Spleen (tissue), 11 donors: ENCODE measurements around the gene PRR29. TPM values are rescaled to one million over a fixed set of nuclear protein-coding genes. Genes with fewer than 3 reads are reported as not detected.
A peak's percentile ranks its signal among the peaks of the same experiment; 100 is the strongest.

Source experiments
- DNase-seq: peaks from one replicate; pipeline ENCODE4 v3.0.0-alpha.2; 2020
- H3K27ac ChIP-seq, 8 donors: fragments of 200-600 bp; sonication (generic) in 7 of 8; 1 replicate in 4 of 8; 2 replicates in 4 of 8; pipeline versions ENCODE4 v1.5.0 to v1.8.0; 2016 to 2021; ENCODE audit warnings: inconsistent platforms in 4 of 8, mild to moderate bottlenecking in 4 of 8, moderate library complexity in 1 of 8
- H3K27me3 ChIP-seq, 7 donors: fragments of 200-600 bp; sonication (generic) in 6 of 7; replicated peaks in 1 of 7; 1 replicate in 4 of 7; 2 replicates in 3 of 7; pipeline versions ENCODE4 v1.5.0 to v1.8.0; 2016 to 2021; ENCODE audit warnings: inconsistent platforms in 3 of 7, mild to moderate bottlenecking in 1 of 7
- H3K36me3 ChIP-seq, 6 donors: fragments of 200-600 bp; sonication (generic) in 5 of 6; 1 replicate in 4 of 6; 2 replicates in 2 of 6; pipeline versions ENCODE4 v1.5.0 to v1.8.0; 2016 to 2021; ENCODE audit warnings: inconsistent platforms in 2 of 6
- H3K4me1 ChIP-seq, 6 donors: fragments of 200-600 bp; sonication (generic) in 5 of 6; 1 replicate in 3 of 6; 2 replicates in 3 of 6; pipeline versions ENCODE4 v1.5.0 to v1.8.0; 2016 to 2021; ENCODE audit warnings: inconsistent platforms in 3 of 6
- H3K4me3 ChIP-seq, 8 donors: fragments of 200-600 bp; sonication (generic) in 7 of 8; 1 replicate in 4 of 8; 2 replicates in 4 of 8; pipeline versions ENCODE4 v1.5.0 to v1.8.0; 2016 to 2021; ENCODE audit warnings: inconsistent platforms in 4 of 8, mild to moderate bottlenecking in 4 of 8, moderate library complexity in 2 of 8
- H3K9me3 ChIP-seq, 8 donors: fragments of 200-600 bp; sonication (generic) in 7 of 8; 1 replicate in 4 of 8; 2 replicates in 4 of 8; pipeline versions ENCODE4 v1.5.0 to v1.8.0; 2016 to 2021; ENCODE audit warnings: inconsistent platforms in 4 of 8
- POLR2A ChIP-seq, 3 donors: fragments of 450-650 bp; IDR thresholded peaks; one replicate each; pipeline ENCODE4 v1.5.1; 2017; ENCODE audit warnings: antibody characterized with exemption in 3 of 3, mild to moderate bottlenecking in 1 of 3
- POLR2AphosphoS5 ChIP-seq, 3 donors: sonication (generic); formaldehyde crosslinking; IDR thresholded peaks; one replicate each; pipeline ENCODE4 v1.5.1; 2017; ENCODE audit warnings: antibody characterized with exemption in 3 of 3
- WGBS, 5 donors: extraction: QIAGEN DNeasy Blood & Tissue Kit in 3 of 5; methylation state at CpG; one replicate each; pipeline versions ENCODE4 v1.1.5 to v1.1.7; 2013 to 2018; 5-methylcytosine and 5-hydroxymethylcytosine counted together
- intact Hi-C: fragments of 100-400 bp; cut with DNase I; formaldehyde crosslinking; loops from one replicate; pipeline ENCODE4 v1.15.0; 2023; ENCODE audit warnings: low total_unique reads
- polyA plus RNA-seq, 3 donors: library from polyadenylated mRNA; stranded (reverse); fragments of 200-250 nt; gene quantifications; one replicate each; pipeline ENCODE4 v1.2.1, GENCODE V29; 2013
- total RNA-seq, 7 donors: library from RNA; depleted of rRNA in 3 of 7; stranded (reverse); fragments of >200 nt in 3 of 7; fragmentation: NEBNext Ultra II Directional in 4 of 7; extraction: Animal tissue kit (Norgen Biotek cat#: 25700) in 4 of 7; gene quantifications; one replicate each; pipeline versions ENCODE4 v1.1.0 to v1.2.1, GENCODE V29; 2016 to 2021
- TF ChIP-seq, protein P1 (sequence below), 11 experiments: fragments of 200-600 bp in 7 of 11; fragments of 450-650 bp in 4 of 11; sonication (generic) in 4 of 11; IDR thresholded peaks in 8 of 11; conservative IDR thresholded peaks in 3 of 11; 1 replicate in 7 of 11; 2 replicates in 4 of 11; pipeline versions ENCODE4 v1.4.0 to v1.8.0; 2016 to 2021; ENCODE audit warnings: antibody characterized with exemption in 11 of 11, inconsistent platforms in 4 of 11, mild to moderate bottlenecking in 1 of 11
- donor health status: healthy with polysubstance abuse.
- donor health status: DM: no; HTN: no; CAD: no; lungs with moderate emphysema.
- donor health status: DM: no; HTN: no; CAD: no.
- donor health status: Bipolar disorder and iron deficiency.
- donor health status: healthy.
- donor health status: DM: no; HTN: no; CAD: no.
- donor health status: DM: yes; HTN: yes; CAD: no.

The PRR29 gene
- total and polyA plus RNA-seq, 10 donors = 0.65 to 9.1 (median 3.4) TPM

DNA sequence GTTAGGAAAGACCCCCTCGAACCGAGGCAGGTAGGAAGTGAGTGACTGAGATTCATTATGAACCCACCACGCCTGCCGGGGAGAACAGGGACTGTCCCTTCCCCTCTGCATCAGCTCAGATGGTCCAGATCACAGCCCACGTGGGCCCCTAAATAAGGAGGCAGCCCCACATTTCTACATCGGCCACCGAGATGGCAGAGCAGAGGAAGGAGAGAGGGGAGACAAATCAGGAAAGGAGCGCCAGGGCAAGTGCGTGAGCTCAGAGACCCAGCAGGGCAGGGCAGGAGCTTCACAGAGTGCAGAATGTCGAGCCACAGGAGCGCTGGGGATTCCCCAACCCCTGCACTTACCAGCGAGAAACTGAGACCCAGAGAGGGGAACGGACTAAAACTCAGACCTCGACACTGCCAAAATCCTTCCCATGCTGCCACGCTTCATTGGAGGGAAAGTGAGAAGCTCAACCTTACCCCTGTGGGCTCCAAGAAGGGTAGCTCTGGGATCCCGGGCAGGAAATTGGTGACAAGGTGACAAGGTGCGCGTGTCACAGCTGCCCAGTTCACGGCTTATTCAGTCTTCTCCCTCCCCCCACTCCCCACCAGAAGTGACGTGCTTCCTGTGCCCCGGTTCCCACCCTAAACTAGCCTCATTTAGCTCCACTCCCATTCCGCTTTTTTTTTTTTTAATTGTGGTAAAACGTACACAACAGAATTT lies 22.1 kb downstream of the PRR29 start, which contains the start of gene ICAM2:
Gene ICAM2 (minus strand): TSS at position 578 of the 711 bp plus-strand sequence. CDS start 13,942 bp downstream, outside the sequence.
- TF ChIP-seq POLR2A (IDR thresholded peaks at IDR 0.05) = peak in 2 of 3 donors; percentile 51 to 73
- TF ChIP-seq POLR2AphosphoS5 (IDR thresholded peaks at IDR 0.05) = peak; percentile 67 to 95 (median 91)
- TF ChIP-seq, protein P1, sequence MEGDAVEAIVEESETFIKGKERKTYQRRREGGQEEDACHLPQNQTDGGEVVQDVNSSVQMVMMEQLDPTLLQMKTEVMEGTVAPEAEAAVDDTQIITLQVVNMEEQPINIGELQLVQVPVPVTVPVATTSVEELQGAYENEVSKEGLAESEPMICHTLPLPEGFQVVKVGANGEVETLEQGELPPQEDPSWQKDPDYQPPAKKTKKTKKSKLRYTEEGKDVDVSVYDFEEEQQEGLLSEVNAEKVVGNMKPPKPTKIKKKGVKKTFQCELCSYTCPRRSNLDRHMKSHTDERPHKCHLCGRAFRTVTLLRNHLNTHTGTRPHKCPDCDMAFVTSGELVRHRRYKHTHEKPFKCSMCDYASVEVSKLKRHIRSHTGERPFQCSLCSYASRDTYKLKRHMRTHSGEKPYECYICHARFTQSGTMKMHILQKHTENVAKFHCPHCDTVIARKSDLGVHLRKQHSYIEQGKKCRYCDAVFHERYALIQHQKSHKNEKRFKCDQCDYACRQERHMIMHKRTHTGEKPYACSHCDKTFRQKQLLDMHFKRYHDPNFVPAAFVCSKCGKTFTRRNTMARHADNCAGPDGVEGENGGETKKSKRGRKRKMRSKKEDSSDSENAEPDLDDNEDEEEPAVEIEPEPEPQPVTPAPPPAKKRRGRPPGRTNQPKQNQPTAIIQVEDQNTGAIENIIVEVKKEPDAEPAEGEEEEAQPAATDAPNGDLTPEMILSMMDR (IDR thresholded peaks at IDR 0.05 in 8 of 11, conservative IDR thresholded peaks at IDR 0.05 in 3 of 11) = peak in 8 of 11 experiments; percentile 13 to 46 (median 38)
- H3K27ac ChIP-seq = peak within 1 kb of the TSS; percentile 93 to 98 (median 96)
- intact Hi-C loops = no loop called here
- H3K4me1 ChIP-seq = peaks cover 40 to 98% (median 79%) of the 10 kb centered on the region in 6 donors
- peak within 1 kb of the TSS; percentile 46 to 77 (median 59) for H3K4me3 ChIP-seq
- DNase-seq = peak; percentile 95
- WGBS, 5 donors = 2 to 5% (median 4%) methylated on average over 23 of the region's 23 CpGs
- no peaks in the 10 kb centered on the region for H3K36me3 ChIP-seq
- no peaks in the 10 kb centered on the region for H3K27me3 ChIP-seq
- H3K9me3 ChIP-seq = no peaks in the 10 kb centered on the region

DNA sequence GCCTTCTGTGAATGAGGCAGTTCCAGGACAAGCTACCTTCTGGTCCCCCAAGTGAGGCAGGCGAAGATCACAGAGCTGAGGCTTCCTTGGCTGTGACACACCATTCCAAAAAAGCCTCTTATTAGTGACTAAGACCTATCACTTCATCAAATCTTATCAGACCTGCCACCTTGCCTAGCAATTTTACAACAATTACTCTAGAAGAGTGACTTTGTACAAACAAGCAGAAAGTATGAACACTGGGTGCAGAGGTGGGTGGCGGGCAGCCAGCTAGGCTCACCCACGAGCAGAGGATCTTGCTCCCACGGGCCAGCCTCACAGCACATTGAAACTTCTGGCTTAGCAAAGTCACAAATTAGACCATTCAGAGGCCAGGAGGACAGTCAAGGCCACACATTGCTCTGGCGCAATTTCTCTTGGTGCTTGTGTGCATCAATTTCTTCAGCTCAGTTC lies 24.5 kb downstream of the PRR29 start:
- Histone ChIP-seq H3K4me3 (no peak overlapping the region), H3K27me3 (no peaks in the 10 kb centered on the region), H3K36me3 (no peaks in the 10 kb centered on the region), H3K4me1 (peaks cover 26 to 91% (median 67%) of the 10 kb centered on the region in 6 donors), H3K27ac (peak overlapping the region; percentile 55 to 98 (median 96)), H3K9me3 (no peaks in the 10 kb centered on the region)
- intact Hi-C loops = no loop called here
- no peak for DNase-seq
- TF ChIP-seq, protein P1 (IDR thresholded peaks at IDR 0.05 in 8 of 11, conservative IDR thresholded peaks at IDR 0.05 in 3 of 11) = no peak
- no peak for TF ChIP-seq POLR2A (IDR thresholded peaks at IDR 0.05)
- TF ChIP-seq POLR2AphosphoS5 (IDR thresholded peaks at IDR 0.05) = no peak
- WGBS, 5 donors = 68 to 77% (median 72%) methylated on average over 5 of the region's 5 CpGs

DNA sequence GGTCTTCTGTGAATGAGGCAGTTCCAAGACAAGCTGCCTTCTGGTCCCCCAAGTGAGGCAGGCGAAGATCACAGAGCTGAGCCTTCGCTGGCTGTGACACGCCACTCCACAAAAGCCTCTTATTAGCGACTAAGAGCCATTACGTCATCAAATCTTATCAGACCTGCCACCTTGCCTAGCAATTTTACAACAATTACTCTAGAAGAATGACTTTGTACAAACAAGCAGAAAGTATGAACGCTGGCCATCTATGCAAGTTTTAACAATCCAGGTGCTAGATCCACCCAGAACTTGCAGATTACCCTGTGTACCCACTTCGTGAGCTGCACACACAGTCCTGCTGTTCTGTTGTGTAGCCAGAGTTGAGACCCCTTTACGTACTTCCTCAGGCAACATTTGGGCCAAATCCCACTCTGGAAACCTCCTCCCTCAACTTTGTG lies 26.1 kb downstream of the PRR29 start:
- WGBS, 5 donors = 58 to 74% (median 63%) methylated on average over 7 to 8 of the region's 8 CpGs
- Histone ChIP-seq H3K27ac (peak overlapping the region; percentile 73 to 98 (median 91)), H3K4me1 (peaks cover 18 to 84% (median 54%) of the 10 kb centered on the region in 6 donors), H3K9me3 (no peaks in the 10 kb centered on the region), H3K27me3 (no peaks in the 10 kb centered on the region), H3K4me3 (no peak overlapping the region), H3K36me3 (no peaks in the 10 kb centered on the region)
- DNase-seq = no peak
- intact Hi-C loops = no loop called here
- TF ChIP-seq POLR2A (IDR thresholded peaks at IDR 0.05) = no peak
- TF ChIP-seq POLR2AphosphoS5 (IDR thresholded peaks at IDR 0.05) = no peak
- TF ChIP-seq, protein P1 (IDR thresholded peaks at IDR 0.05 in 8 of 11, conservative IDR thresholded peaks at IDR 0.05 in 3 of 11) = no peak
